ENCODE measurements around the gene THSD7B.
"Not testable (repeated sequence)": the region's sequence is repeated elsewhere in the genome, so short reads cannot be mapped to it uniquely, and the experiment has no call there.

Gene THSD7B

DNA sequence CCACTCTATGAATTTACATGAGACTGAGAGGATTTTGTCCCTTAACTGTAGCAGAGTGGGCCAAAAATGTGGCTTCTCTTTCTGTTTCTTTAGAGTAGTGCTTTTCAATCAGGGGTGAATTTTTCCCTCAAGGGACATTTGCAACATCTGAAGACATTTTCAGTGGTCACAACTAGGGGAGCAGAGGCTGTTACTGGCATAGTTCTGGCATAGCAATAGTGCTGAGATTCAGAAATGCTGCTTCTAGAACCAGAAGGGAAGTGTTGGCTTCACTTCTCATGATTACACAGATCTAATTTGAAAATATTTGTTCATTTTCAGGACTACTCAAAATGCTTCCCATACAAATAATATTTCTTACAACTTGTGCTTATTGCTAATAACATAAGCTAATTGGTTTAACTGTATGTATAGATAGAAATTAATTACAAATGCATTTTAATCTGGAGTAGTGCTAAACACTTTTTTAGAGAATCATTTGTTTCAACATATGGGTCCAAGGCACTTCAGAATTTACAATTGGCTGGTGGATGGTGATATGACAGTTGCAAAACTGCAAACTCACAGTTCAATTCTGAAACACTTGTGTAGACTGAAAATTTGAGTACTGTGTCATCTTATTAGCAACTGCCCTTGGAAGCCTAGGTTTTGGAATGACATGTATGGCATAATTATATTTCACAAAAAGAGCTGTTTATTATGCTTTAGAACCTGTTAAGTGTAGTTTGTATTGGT, 526.7 kb downstream of the THSD7B start:
- peaks cover 17% of the 10 kb centered on the region for H3K9me3 Mint-ChIP-seq
- no peaks in the 10 kb centered on the region for H3K36me3 Mint-ChIP-seq
- no peak overlapping the region for H3K27ac Mint-ChIP-seq
- DNase-seq (ENCODE audit: low spot score in 2 of 2) (no peak), ATAC-seq (no peak)
- H3K4me1 Mint-ChIP-seq = no peaks in the 10 kb centered on the region
- no peak overlapping the region for H3K4me3 Mint-ChIP-seq

DNA sequence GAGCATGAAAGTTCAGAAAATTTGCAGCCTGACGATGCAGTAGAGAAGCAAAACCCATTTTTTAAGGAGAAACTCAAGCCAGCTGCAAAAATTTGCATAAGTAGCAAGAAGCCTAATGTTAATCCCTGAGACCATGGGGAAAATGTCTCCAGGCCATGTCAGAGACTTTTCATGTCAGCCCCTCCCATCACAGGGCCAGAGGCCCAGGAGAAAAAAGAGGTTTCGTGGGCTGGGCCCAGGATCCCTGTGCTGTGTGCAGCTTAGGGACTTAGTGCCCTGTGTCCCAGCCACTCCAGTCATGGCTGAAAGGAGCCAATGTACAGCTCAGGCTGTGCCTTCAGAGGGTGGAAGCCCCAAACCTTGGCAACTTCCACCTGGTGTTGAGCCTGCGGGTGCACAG, 533.0 kb downstream of the THSD7B start:
- no peak overlapping the region for H3K27ac Mint-ChIP-seq
- H3K4me1 Mint-ChIP-seq = no peaks in the 10 kb centered on the region
- ATAC-seq (no peak), DNase-seq (ENCODE audit: low spot score in 2 of 2) (no peak)
- H3K9me3 Mint-ChIP-seq = peaks cover 10% of the 10 kb centered on the region
- no peak overlapping the region for H3K4me3 Mint-ChIP-seq
- H3K36me3 Mint-ChIP-seq = no peaks in the 10 kb centered on the region

DNA sequence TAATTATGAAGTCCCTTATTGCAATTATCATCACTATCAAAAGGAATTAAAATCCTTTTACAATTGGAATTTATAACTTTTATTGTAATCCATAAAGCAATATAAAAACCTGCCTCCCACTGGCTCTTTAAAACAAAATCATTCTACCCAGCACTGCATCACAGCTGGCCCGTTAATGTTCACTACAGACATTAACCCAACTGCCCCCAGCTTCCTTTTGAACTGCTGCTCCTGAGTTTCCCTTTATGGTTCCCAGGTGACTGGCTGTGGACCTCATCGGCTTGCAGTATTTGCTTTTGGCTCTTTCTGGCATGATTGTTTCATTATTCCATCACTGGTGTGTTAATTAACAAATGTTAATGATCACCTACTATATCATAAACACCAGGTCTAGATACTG, 535.6 kb downstream of the THSD7B start:
- no peak for DNase-seq (ENCODE audit: low spot score in 2 of 2)
- no peak overlapping the region for H3K4me3 Mint-ChIP-seq
- no peak for ATAC-seq
- H3K27ac Mint-ChIP-seq = no peak overlapping the region
- H3K9me3 Mint-ChIP-seq = no peaks in the 10 kb centered on the region
- H3K4me1 Mint-ChIP-seq = no peaks in the 10 kb centered on the region
- no peaks in the 10 kb centered on the region for H3K36me3 Mint-ChIP-seq

DNA sequence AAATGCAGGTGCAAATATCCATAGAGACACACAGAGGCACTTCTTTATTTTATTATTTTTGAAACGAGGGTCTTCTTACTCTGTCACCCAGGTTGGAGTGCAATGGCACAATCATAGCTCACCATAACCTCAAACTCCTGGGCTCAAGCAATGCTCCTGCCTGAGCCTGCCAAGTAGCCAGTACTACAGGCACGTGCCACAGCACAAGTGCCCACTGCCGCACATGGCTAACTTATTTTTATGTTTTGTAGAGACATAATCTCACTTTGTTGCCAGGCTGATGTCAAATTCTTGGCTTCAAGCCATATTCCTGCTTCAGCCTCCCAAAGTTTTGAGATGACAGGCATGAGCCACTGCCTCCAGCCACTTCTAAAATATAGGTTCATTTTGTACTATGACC, 537.6 kb downstream of the THSD7B start:
- Mint-ChIP-seq H3K4me3 (no peak overlapping the region), H3K27ac (no peak overlapping the region), H3K9me3 (no peaks in the 10 kb centered on the region), H3K36me3 (no peaks in the 10 kb centered on the region), H3K4me1 (no peaks in the 10 kb centered on the region)
- no peak for DNase-seq (ENCODE audit: low spot score in 2 of 2)
- ATAC-seq = no peak

DNA sequence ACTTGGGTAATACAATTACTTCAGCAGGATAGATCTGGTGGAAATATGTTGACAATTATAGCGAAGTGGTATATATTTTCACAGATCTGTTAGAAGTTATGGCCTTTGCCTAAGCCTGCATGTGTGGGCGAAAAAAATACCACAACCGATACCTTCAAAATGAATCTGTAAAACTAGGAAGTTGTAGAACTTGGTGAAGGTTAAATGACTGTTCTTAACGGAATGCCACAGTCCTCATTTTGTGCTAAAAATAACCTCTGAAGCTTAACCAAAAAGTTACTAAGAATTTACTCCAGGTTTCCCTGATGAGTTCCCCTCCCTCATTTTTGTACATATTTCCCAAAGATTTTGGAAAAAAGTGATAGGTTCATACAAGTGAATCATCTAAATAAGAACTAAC, 550.7 kb downstream of the THSD7B start:
- no peaks in the 10 kb centered on the region for H3K36me3 Mint-ChIP-seq
- DNase-seq (ENCODE audit: low spot score in 2 of 2) = no peak
- H3K27ac Mint-ChIP-seq = no peak overlapping the region
- ATAC-seq = no peak
- H3K4me3 Mint-ChIP-seq = no peak overlapping the region
- H3K9me3 Mint-ChIP-seq = peaks cover 2% of the 10 kb centered on the region
- H3K4me1 Mint-ChIP-seq = no peaks in the 10 kb centered on the region

DNA sequence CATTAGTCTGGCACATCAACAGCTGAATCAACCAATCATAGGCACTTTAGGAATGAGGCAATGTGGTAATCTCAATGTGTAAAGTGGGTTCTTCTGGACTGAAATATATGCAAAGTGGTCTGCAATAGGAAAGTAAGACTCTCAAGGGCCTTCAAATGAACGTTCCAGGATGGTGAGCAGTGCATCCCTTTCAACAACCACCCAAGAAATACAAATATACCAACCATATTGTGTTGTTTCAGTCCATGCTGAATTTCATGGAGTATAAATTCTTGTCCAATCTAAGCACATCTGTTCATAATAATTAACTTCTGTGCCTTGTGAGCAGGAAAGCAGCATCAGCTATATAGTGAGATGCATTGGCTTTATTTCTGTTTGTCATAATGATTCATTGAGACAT, 556.2 kb downstream of the THSD7B start:
- Mint-ChIP-seq H3K36me3 (no peaks in the 10 kb centered on the region), H3K4me1 (no peaks in the 10 kb centered on the region), H3K27ac (no peak overlapping the region), H3K9me3 (no peaks in the 10 kb centered on the region), H3K4me3 (no peak overlapping the region)
- DNase-seq (ENCODE audit: low spot score in 2 of 2) (no peak), ATAC-seq (no peak)

DNA sequence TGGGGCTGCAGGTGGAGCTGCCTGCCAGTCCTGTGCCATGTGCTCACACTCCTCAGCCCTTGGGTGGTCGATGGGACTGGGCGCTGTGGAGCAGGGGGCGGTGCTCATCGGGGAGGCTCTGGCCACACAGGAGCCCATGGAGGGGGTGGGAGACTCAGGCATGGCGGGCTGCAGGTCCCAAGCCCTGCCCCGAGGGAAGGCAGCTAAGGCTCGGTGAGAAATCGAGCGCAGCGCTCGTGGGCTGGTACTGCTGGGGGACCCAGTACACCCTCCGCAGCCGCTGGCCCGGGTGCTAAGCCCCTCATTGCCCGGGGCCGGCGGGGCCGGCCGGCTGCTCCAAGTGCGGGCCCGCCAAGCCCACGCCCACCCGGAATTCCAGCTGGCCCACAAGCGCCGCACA, 566.2 kb downstream of the THSD7B start:
- H3K27ac Mint-ChIP-seq; DNase-seq (ENCODE audit: low spot score in 2 of 2); ATAC-seq; H3K4me1 Mint-ChIP-seq; H3K36me3 Mint-ChIP-seq; H3K4me3 Mint-ChIP-seq; H3K9me3 Mint-ChIP-seq: not testable (repeated sequence)

DNA sequence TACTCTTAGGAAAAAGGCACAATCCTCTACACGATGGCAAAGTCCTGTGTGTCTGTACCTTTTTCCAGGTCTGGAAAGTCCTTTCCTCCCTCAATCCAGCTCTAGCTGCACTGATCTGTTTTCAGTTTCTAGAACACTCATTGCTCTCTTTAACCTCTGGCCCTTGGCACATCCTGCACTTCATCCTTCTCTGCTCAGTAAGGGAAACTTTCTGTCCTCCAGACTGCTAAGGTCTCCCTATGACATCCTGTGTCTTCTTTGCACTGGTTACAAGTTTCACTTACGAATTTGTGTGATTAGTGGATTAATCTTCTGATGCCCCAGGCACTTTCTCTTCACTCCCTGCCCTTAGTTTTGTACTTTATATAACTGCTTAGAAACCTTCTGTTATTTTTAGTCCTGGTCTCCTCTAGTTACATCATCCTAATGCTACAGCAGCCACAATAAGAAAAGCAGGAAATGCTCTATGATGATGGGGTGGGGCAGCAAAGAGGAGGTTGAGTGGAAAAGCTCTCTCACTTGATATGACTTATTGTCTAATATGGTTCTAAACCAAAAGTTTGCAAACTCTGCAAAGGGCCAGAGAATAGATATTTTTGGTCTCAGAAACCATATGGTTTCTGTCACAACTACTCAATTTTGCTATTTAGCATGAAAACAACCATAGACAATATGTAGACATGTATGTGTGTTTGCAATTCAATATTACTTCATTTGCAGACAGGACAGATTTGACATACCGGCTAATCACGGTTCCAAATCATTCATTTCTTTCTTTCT, 568.2 kb downstream of the THSD7B start:
- Mint-ChIP-seq H3K4me3 (no peak overlapping the region), H3K36me3 (no peaks in the 10 kb centered on the region), H3K9me3 (peaks cover 9% of the 10 kb centered on the region), H3K4me1 (no peaks in the 10 kb centered on the region), H3K27ac (no peak overlapping the region)
- DNase-seq (ENCODE audit: low spot score in 2 of 2) (no peak), ATAC-seq (no peak)

DNA sequence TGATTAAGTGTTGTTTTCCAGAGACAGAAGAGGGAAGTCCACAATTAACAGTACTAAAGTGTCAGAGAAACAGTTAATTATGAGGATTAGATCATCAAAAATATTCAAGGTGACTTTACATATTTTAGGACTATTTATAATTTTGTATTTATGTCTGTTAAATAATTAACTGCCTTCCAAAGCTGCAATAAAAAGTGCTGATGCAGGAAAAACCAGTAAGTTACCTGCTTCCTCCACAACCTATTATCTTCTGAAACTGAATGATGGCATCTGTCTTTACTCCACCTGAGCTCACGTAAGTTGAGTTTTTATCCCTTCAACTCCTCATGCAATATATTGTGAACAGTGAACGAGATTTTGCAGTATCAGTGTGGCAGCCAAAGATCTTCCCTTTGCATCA, 570.7 kb downstream of the THSD7B start:
- Mint-ChIP-seq H3K36me3 (no peaks in the 10 kb centered on the region), H3K4me1 (no peaks in the 10 kb centered on the region), H3K9me3 (peaks cover 13% of the 10 kb centered on the region), H3K27ac (no peak overlapping the region), H3K4me3 (no peak overlapping the region)
- ATAC-seq (no peak), DNase-seq (ENCODE audit: low spot score in 2 of 2) (no peak)

DNA sequence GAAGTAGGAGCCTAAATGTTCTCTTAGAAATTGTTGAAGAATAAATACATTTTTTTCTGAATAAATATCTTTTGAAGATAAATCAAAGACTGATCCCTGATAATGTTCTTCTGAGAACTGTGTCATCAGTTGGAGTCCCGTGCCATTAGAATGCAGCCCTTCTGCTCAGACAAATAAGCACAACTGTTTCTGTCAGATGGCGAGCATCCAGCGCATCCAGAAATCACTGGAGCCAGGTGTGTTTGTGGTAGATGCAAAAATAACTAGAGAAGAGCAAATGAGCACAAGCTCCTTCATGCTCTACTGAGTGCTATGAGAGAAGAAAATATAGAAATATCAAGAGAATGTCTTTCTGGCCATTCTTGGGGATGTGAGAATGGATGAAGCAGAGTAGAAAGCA, 573.7 kb downstream of the THSD7B start:
- no peak for ATAC-seq

DNA sequence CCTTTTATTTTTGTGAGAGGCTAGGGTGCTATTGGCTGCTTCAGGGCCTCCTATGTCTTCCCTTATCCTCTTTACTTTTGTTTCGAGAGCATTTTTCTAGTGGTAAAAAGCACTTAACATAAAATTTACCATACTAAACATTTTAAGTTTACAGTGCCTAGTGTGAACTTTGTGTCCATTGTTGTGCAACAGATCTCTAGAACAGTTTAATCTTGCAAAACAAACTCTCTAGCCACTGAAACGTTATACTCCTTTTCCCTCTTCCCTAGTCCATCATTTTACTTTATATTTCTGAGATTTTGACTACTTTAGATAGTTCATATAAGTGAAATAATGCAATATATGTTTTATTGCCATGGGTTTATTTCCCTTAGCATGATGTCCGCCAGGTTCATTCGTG, 580.6 kb downstream of the THSD7B start:
- no peak overlapping the region for H3K4me3 Mint-ChIP-seq
- no peak for ATAC-seq
- H3K9me3 Mint-ChIP-seq = peaks cover 9% of the 10 kb centered on the region
- no peaks in the 10 kb centered on the region for H3K4me1 Mint-ChIP-seq
- H3K36me3 Mint-ChIP-seq = no peaks in the 10 kb centered on the region
- H3K27ac Mint-ChIP-seq = no peak overlapping the region
- DNase-seq (ENCODE audit: low spot score in 2 of 2) = no peak

More for the DNA sequence above, 573.7 kb downstream of the THSD7B start:
- Mint-ChIP-seq H3K9me3 (peaks cover 7% of the 10 kb centered on the region), H3K4me1 (no peaks in the 10 kb centered on the region), H3K4me3 (no peak overlapping the region), H3K36me3 (no peaks in the 10 kb centered on the region), H3K27ac (no peak overlapping the region)
- DNase-seq (ENCODE audit: low spot score in 2 of 2) = no peak

DNA sequence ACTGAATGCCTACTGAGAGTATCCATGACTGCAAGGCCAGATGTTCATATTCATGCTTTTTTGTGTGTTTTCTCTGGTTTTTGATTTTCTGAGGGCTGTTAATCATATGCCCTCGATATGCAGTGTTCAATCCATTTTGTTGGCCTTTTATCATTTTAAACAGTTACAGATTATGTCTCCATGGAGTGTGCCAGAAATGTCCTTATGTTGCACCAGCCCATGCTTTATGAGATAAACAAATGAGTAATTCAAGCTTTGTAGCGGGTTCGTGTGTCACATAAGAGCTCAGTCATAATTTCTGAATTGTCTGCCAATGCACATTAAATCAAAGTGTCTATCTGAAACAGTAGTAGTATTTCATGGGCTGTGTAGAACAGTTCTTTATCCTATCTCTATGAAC, 583.0 kb downstream of the THSD7B start:
- H3K27ac Mint-ChIP-seq = no peak overlapping the region
- H3K36me3 Mint-ChIP-seq = no peaks in the 10 kb centered on the region
- no peaks in the 10 kb centered on the region for H3K4me1 Mint-ChIP-seq
- ATAC-seq = no peak
- no peak overlapping the region for H3K4me3 Mint-ChIP-seq
- no peak for DNase-seq (ENCODE audit: low spot score in 2 of 2)
- H3K9me3 Mint-ChIP-seq = peaks cover 13% of the 10 kb centered on the region

DNA sequence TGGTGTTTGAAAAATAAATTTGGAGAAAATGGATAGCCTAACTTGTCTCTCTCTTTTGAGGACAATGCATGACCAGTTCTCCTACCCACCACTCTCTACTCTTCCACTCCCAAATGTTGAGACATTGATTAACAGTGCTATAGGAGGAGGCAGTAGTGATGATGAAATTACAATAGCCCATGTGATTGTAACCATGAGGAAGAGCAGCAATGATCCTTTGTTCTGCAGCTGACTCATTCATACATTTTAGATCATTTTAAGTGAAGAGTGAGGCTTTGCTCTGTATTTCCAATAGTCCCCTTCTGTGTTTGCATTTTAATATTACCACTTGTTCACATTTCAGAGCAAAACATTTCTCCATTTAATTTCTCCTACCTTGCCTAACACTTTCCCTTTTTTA, 592.3 kb downstream of the THSD7B start:
- DNase-seq (ENCODE audit: low spot score in 2 of 2) (no peak), ATAC-seq (no peak)
- Mint-ChIP-seq H3K4me3 (no peak overlapping the region), H3K36me3 (no peaks in the 10 kb centered on the region), H3K9me3 (peaks cover 9% of the 10 kb centered on the region), H3K4me1 (no peaks in the 10 kb centered on the region), H3K27ac (no peak overlapping the region)

DNA sequence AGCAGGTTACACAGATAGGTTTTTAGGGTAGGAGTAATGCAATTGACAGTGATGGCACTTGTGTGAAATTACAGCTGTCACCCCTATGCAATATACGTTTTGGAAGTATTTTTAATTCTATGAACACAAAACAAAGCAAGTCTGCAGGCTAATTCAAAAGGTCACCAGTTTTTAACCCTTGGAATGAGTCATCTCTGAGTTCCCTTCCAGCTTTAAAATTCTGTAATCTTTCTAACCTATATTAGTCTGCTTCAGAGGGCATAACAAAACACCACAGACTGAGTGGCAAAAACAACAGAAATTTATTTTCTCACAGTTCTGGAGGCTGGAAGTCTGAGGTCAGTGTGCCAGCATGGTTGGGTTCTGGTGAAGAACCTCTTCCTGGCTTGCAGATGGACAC, 602.0 kb downstream of the THSD7B start:
- Mint-ChIP-seq H3K27ac (no peak overlapping the region), H3K9me3 (peaks cover 13% of the 10 kb centered on the region), H3K4me1 (no peaks in the 10 kb centered on the region), H3K36me3 (no peaks in the 10 kb centered on the region), H3K4me3 (no peak overlapping the region)
- no peak for ATAC-seq
- no peak for DNase-seq (ENCODE audit: low spot score in 2 of 2)

DNA sequence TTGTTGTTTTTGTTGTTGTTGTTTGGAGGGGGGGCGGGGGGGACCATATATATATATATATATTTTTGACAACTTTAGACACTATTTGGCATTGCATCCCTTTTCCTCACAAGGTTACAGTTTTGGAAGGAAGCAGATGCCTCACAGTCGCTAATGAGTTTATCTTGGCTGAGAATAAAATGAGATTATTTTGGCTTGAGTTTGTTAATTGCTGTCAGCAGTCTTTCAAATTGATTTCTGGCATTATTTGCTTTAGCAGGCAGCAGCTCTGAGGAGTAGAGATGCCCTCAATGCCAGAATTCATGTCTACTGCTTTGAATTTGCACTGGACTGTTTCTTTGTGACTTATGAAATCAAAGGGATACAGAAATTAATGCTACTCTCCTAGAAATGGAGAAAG, 603.8 kb downstream of the THSD7B start:
- no peak for DNase-seq (ENCODE audit: low spot score in 2 of 2)
- H3K27ac Mint-ChIP-seq = no peak overlapping the region
- H3K9me3 Mint-ChIP-seq = peaks cover 8% of the 10 kb centered on the region
- no peak for ATAC-seq
- H3K4me3 Mint-ChIP-seq = no peak overlapping the region
- no peaks in the 10 kb centered on the region for H3K36me3 Mint-ChIP-seq
- H3K4me1 Mint-ChIP-seq = no peaks in the 10 kb centered on the region

DNA sequence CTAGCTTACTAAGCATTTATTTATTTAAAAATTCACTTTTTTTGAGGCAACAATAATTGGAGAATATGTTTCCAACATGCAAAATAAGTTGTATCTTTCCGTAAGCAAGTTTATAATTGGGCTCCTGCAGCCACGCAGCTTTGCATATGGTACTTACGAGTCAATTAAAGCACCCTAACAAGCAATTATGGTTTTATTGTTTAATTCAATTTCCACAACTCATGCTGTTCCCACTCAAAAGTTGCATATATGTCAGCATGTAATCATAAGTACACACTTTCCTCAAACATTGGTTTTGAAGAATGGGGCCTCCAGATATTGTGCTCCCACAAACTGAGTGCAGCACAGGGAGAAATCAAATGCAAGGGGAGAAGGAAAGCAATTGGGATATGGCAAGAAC, 613.8 kb downstream of the THSD7B start:
- Mint-ChIP-seq H3K36me3 (no peaks in the 10 kb centered on the region), H3K27ac (no peak overlapping the region), H3K4me3 (no peak overlapping the region), H3K4me1 (no peaks in the 10 kb centered on the region), H3K9me3 (peaks cover 2% of the 10 kb centered on the region)
- ATAC-seq (no peak), DNase-seq (ENCODE audit: low spot score in 2 of 2) (no peak)

Data from stimulated activated effector memory CD8-positive, alpha-beta T cell treated with anti-CD3 and anti-CD28 coated beads, Interleukin-12 subunit alpha, Interleukin-12 subunit beta, amount 100 ng/mL, for 72 hours (primary cell).